ENCODE data around the gene FPR3. TPM values are rescaled to one million over a fixed set of nuclear protein-coding genes. Genes with fewer than 3 reads are reported as not detected.
"Not testable (repeated sequence)": the region's sequence is repeated elsewhere in the genome, so short reads cannot be mapped to it uniquely, and the experiment has no call there.

Gene FPR3
- total RNA-seq, 1 experiment from 2014 or later, result not detected

GRCh38 chr19:51803967-51804366 is 9.0 kb downstream of the FPR3 start:
- no peaks in the 10 kb centered on the region for H3K36me3 Mint-ChIP-seq (ENCODE audit: insufficient read depth, unreplicated experiment)
- H3K4me1 Mint-ChIP-seq (ENCODE audit: low read depth, unreplicated experiment), result no peaks in the 10 kb centered on the region
- no peak for DNase-seq
- no peak for TF ChIP-seq CTCF (IDR thresholded peaks at IDR 0.05; ENCODE audit: unreplicated experiment)
- no peak overlapping the region for H3K4me3 Mint-ChIP-seq (ENCODE audit: low read depth, unreplicated experiment)
- intact Hi-C loops (cut with micrococcal nuclease; ENCODE audit: unreplicated experiment), result no loop called here
- CTCF ChIA-PET, result no interaction called here
- H3K9me3 Mint-ChIP-seq (ENCODE audit: low read depth, unreplicated experiment), result peaks cover 19% of the 10 kb centered on the region
- BruUV-seq (replicated peaks), result no TSS peak
- H3K27me3 Mint-ChIP-seq (ENCODE audit: unreplicated experiment), result no peaks in the 10 kb centered on the region
- H3K27ac Mint-ChIP-seq (ENCODE audit: unreplicated experiment), result no peak overlapping the region

- H3K27ac Mint-ChIP-seq (ENCODE audit: unreplicated experiment); H3K27me3 Mint-ChIP-seq (ENCODE audit: unreplicated experiment); BruUV-seq (replicated peaks); H3K4me1 Mint-ChIP-seq (ENCODE audit: low read depth, unreplicated experiment); intact Hi-C loops (cut with micrococcal nuclease; ENCODE audit: unreplicated experiment); H3K4me3 Mint-ChIP-seq (ENCODE audit: low read depth, unreplicated experiment); H3K36me3 Mint-ChIP-seq (ENCODE audit: insufficient read depth, unreplicated experiment); DNase-seq: not testable (repeated sequence)
- CTCF ChIA-PET, result interaction anchor here (0.6 kb wide), 1 partner anchor 229 kb away, joined by 3 read pairs; no protein-coding TSS in a partner anchor
- peaks cover 19% of the 10 kb centered on the region for H3K9me3 Mint-ChIP-seq (ENCODE audit: low read depth, unreplicated experiment)
Measured at GRCh38 chr19:51804789-51805188, 9.8 kb downstream of the FPR3 start.

- H3K9me3 Mint-ChIP-seq (ENCODE audit: low read depth, unreplicated experiment), result peaks cover 15% of the 10 kb centered on the region
- intact Hi-C loops (cut with micrococcal nuclease; ENCODE audit: unreplicated experiment); H3K4me3 Mint-ChIP-seq (ENCODE audit: low read depth, unreplicated experiment); H3K27me3 Mint-ChIP-seq (ENCODE audit: unreplicated experiment); BruUV-seq (replicated peaks); H3K36me3 Mint-ChIP-seq (ENCODE audit: insufficient read depth, unreplicated experiment); DNase-seq; H3K27ac Mint-ChIP-seq (ENCODE audit: unreplicated experiment); H3K4me1 Mint-ChIP-seq (ENCODE audit: low read depth, unreplicated experiment): not testable (repeated sequence)
- CTCF ChIA-PET, result interaction anchor here (0.6 kb wide), 1 partner anchor 229 kb away, joined by 3 read pairs; no protein-coding TSS in a partner anchor
Measured at GRCh38 chr19:51805396-51805795, 10.4 kb downstream of the FPR3 start.

- H3K4me1 Mint-ChIP-seq (ENCODE audit: low read depth, unreplicated experiment); intact Hi-C loops (cut with micrococcal nuclease; ENCODE audit: unreplicated experiment); H3K36me3 Mint-ChIP-seq (ENCODE audit: insufficient read depth, unreplicated experiment); H3K27ac Mint-ChIP-seq (ENCODE audit: unreplicated experiment); CTCF ChIA-PET; H3K4me3 Mint-ChIP-seq (ENCODE audit: low read depth, unreplicated experiment); DNase-seq; BruUV-seq (replicated peaks); H3K27me3 Mint-ChIP-seq (ENCODE audit: unreplicated experiment): not testable (repeated sequence)
- peaks cover 17% of the 10 kb centered on the region for H3K9me3 Mint-ChIP-seq (ENCODE audit: low read depth, unreplicated experiment)
Measured at GRCh38 chr19:51806571-51806970, 11.6 kb downstream of the FPR3 start.

- Mint-ChIP-seq H3K4me1 (ENCODE audit: low read depth, unreplicated experiment) (no peaks in the 10 kb centered on the region), H3K27me3 (ENCODE audit: unreplicated experiment) (no peaks in the 10 kb centered on the region), H3K4me3 (ENCODE audit: low read depth, unreplicated experiment) (no peak overlapping the region), H3K9me3 (ENCODE audit: low read depth, unreplicated experiment) (peaks cover 17% of the 10 kb centered on the region), H3K27ac (ENCODE audit: unreplicated experiment) (no peak overlapping the region), H3K36me3 (ENCODE audit: insufficient read depth, unreplicated experiment) (no peaks in the 10 kb centered on the region)
- CTCF ChIA-PET, result no interaction called here
- no TSS peak for BruUV-seq (replicated peaks)
- TF ChIP-seq CTCF (IDR thresholded peaks at IDR 0.05; ENCODE audit: unreplicated experiment), result no peak
- intact Hi-C loops (cut with micrococcal nuclease; ENCODE audit: unreplicated experiment), result no loop called here
- no peak for DNase-seq
Measured at GRCh38 chr19:51807111-51807701, 12.2 kb downstream of the FPR3 start.

- H3K4me3 Mint-ChIP-seq (ENCODE audit: low read depth, unreplicated experiment), result no peak overlapping the region
- no peak for TF ChIP-seq CTCF (IDR thresholded peaks at IDR 0.05; ENCODE audit: unreplicated experiment)
- CTCF ChIA-PET, result no interaction called here
- no TSS peak for BruUV-seq (replicated peaks)
- intact Hi-C loops (cut with micrococcal nuclease; ENCODE audit: unreplicated experiment), result no loop called here
- no peaks in the 10 kb centered on the region for H3K36me3 Mint-ChIP-seq (ENCODE audit: insufficient read depth, unreplicated experiment)
- H3K9me3 Mint-ChIP-seq (ENCODE audit: low read depth, unreplicated experiment), result peaks cover 17% of the 10 kb centered on the region
- DNase-seq, result no peak
- H3K27ac Mint-ChIP-seq (ENCODE audit: unreplicated experiment), result no peak overlapping the region
- H3K4me1 Mint-ChIP-seq (ENCODE audit: low read depth, unreplicated experiment), result no peaks in the 10 kb centered on the region
- no peaks in the 10 kb centered on the region for H3K27me3 Mint-ChIP-seq (ENCODE audit: unreplicated experiment)
Measured at GRCh38 chr19:51807925-51808324, 13.0 kb downstream of the FPR3 start.

Measured in Calu3 (cell line).